Measurements from ENCODE around the gene C9orf72. TPM values are rescaled to one million over a fixed set of nuclear protein-coding genes. Genes with fewer than 3 reads are reported as not detected.

C9orf72 gene
- total and polyA plus RNA-seq, 2 of the 13 experiments (the other 11 are each of a cell fraction or from before 2014, with no cell fraction given), result 3.1 to 5.9 TPM

GRCh38 chr9:27505744-27506161 lies 67.5 kb downstream of the C9orf72 start:
- no peak for FAIRE-seq
- Histone ChIP-seq H3K4me2 (ENCODE audit: low read depth, low read length) (no peak overlapping the region), H3K27me3 (ENCODE audit: control insufficient read depth in 1 of 2, insufficient read depth in 2 of 2, low read length in 2 of 2) (peaks cover 0 to 5% of the 10 kb centered on the region in 2 experiments; a peak in 2 of 5 replicates), H3K9ac (ENCODE audit: insufficient read depth, low read depth, low read length) (no peak overlapping the region), H2AFZ (ENCODE audit: low read length) (no peak overlapping the region), H3K9me3 (ENCODE audit: low read length) (no peaks in the 10 kb centered on the region), H3K79me2 (ENCODE audit: insufficient read depth, low read length) (no peaks in the 10 kb centered on the region), H3K4me3 (replicated peaks in 1 of 3; ENCODE audit: insufficient read depth in 1 of 3, low read depth in 2 of 3, low read length in 3 of 3) (no peak overlapping the region), H4K20me1 (ENCODE audit: insufficient read depth, low read length) (no peaks in the 10 kb centered on the region), H3K36me3 (replicated peaks in 1 of 2; ENCODE audit: control insufficient read depth in 1 of 2, insufficient read depth in 2 of 2, low read length in 2 of 2) (no peaks in the 10 kb centered on the region), H3K4me1 (ENCODE audit: insufficient read depth, low read length) (no peaks in the 10 kb centered on the region), H3K27ac (ENCODE audit: extremely low read length, insufficient read depth, low read length) (no peak overlapping the region)
- intact Hi-C loops (cut with micrococcal nuclease; ENCODE audit: unreplicated experiment) (no loop called here), in situ Hi-C loops (cut with HindIII; ENCODE audit: extremely low pct_ligation_motif_present, low pct_unique_long_range_greater_than_20kb) (no loop called here)
- no TSS peak for BruUV-seq (replicated peaks)
- WGBS (ENCODE audit: low lambda C conversion rate), result 6% methylated on average over 5 of the region's 5 CpGs
- DNase-seq (ENCODE audit: low spot score), result no peak
- no peak for ATAC-seq
- CTCF ChIA-PET (ENCODE audit: low intra/inter-chr PET ratio, low total read pairs), result no interaction called here
- POLR2A ChIA-PET, result no interaction called here
- TF ChIP-seq ZMYM2 (CRISPR knock-in tag; IDR thresholded peaks at IDR 0.05) (no peak), MATR3 (CRISPR knock-in tag; IDR thresholded peaks at IDR 0.05) (no peak), ATF7 (IDR thresholded peaks at IDR 0.05) (no peak), ATF7 (CRISPR knock-in tag; IDR thresholded peaks at IDR 0.05) (no peak)

- Histone ChIP-seq H2AFZ (ENCODE audit: low read length) (no peak overlapping the region), H3K9me3 (ENCODE audit: low read length) (no peaks in the 10 kb centered on the region), H3K27me3 (ENCODE audit: control insufficient read depth in 1 of 2, insufficient read depth in 2 of 2, low read length in 2 of 2) (peaks cover 0 to 5% of the 10 kb centered on the region in 2 experiments; a peak in 2 of 5 replicates), H3K9ac (ENCODE audit: insufficient read depth, low read depth, low read length) (no peak overlapping the region), H4K20me1 (ENCODE audit: insufficient read depth, low read length) (no peaks in the 10 kb centered on the region), H3K4me1 (ENCODE audit: insufficient read depth, low read length) (no peaks in the 10 kb centered on the region), H3K36me3 (replicated peaks in 1 of 2; ENCODE audit: control insufficient read depth in 1 of 2, insufficient read depth in 2 of 2, low read length in 2 of 2) (no peaks in the 10 kb centered on the region), H3K4me3 (replicated peaks in 1 of 3; ENCODE audit: insufficient read depth in 1 of 3, low read depth in 2 of 3, low read length in 3 of 3) (no peak overlapping the region), H3K79me2 (ENCODE audit: insufficient read depth, low read length) (no peaks in the 10 kb centered on the region), H3K4me2 (ENCODE audit: low read depth, low read length) (no peak overlapping the region), H3K27ac (ENCODE audit: extremely low read length, insufficient read depth, low read length) (no peak overlapping the region)
- intact Hi-C loops (cut with micrococcal nuclease; ENCODE audit: unreplicated experiment), result no loop called here
- ChIA-PET POLR2A (no interaction called here), CTCF (ENCODE audit: low intra/inter-chr PET ratio, low total read pairs) (no interaction called here)
- FAIRE-seq (no peak), ATAC-seq (no peak), DNase-seq (ENCODE audit: low spot score) (no peak)
- in situ Hi-C loops (cut with HindIII; ENCODE audit: extremely low pct_ligation_motif_present, low pct_unique_long_range_greater_than_20kb), result no loop called here
- TF ChIP-seq NPAS2 (CRISPR knock-in tag; IDR thresholded peaks at IDR 0.05; ENCODE audit: borderline replicate concordance) (no peak), ZBTB4 (CRISPR knock-in tag; IDR thresholded peaks at IDR 0.05; ENCODE audit: borderline replicate concordance) (no peak), PBX3 (CRISPR knock-in tag; IDR thresholded peaks at IDR 0.05; ENCODE audit: borderline replicate concordance) (no peak), ZBTB43 (CRISPR knock-in tag; conservative IDR thresholded peaks at IDR 0.05) (no peak)
- no TSS peak for BruUV-seq (replicated peaks)
These were observed 69.0 kb downstream of the C9orf72 start for GRCh38 chr9:27504259-27504658.

Data from HepG2 (cell line).